Esophagus muscularis mucosa (tissue), 4 donors: ENCODE measurements around the gene CD8B.

Experiments
- CTCF ChIP-seq, 3 experiments: fragments of 200-600 bp in 2 of 3; fragments of 450-650 bp in 1 of 3; sonication (generic) in 2 of 3; IDR thresholded peaks; one replicate each; pipeline ENCODE4 v1.5.1; 2017 to 2019; ENCODE audit warnings: antibody characterized with exemption in 3 of 3, mild to moderate bottlenecking in 2 of 3, moderate library complexity in 1 of 3
- EP300 ChIP-seq: sonication (generic); formaldehyde crosslinking; IDR thresholded peaks from one replicate; pipeline ENCODE4 v1.6.1; 2017; ENCODE audit warnings: antibody characterized with exemption
- POLR2A ChIP-seq: fragments of 450-650 bp; IDR thresholded peaks from one replicate; pipeline ENCODE4 v1.6.1; 2017; ENCODE audit warnings: antibody characterized with exemption, moderate library complexity, mild to moderate bottlenecking, low read depth
- POLR2AphosphoS5 ChIP-seq, 2 donors: sonication (generic); formaldehyde crosslinking; IDR thresholded peaks; one replicate each; pipeline ENCODE4 v1.6.1; 2017; ENCODE audit warnings: antibody characterized with exemption in 2 of 2

DNA sequence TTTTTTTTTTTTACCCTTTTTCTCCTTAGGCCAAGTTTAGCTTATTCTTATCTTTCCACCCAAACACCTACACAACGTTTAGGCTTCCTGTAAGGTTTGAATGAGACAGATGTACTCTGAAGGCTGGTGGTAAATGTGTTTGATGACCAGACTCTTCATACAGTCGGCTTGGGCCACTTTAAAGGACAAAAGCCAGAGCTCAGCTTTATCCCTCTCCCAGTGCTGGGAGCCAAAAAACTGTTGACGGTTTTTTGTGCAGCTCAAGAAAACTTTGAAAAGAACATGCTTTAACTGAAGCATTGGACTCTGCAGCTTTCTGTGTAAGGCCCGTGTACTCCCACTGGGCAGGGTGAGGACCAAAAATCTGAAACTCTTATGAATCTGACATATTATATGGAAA is 86.3 kb downstream of the CD8B start:
- TF ChIP-seq CTCF (IDR thresholded peaks at IDR 0.05) = no peak
- TF ChIP-seq EP300 = no peak
- TF ChIP-seq POLR2A = no peak
- no peak for TF ChIP-seq POLR2AphosphoS5 (IDR thresholded peaks at IDR 0.05)
